AML-193 (cell line): ENCODE data around the gene NID1.
"Not testable (repeated sequence)": the region's sequence is repeated elsewhere in the genome, so short reads cannot be mapped to it uniquely, and the experiment has no call there.

Source experiments
- DNase-seq, 2 experiments: peaks; one replicate each; lab custom pipeline; 2025; lab: John Stamatoyannopoulos, UW

Gene NID1

DNA sequence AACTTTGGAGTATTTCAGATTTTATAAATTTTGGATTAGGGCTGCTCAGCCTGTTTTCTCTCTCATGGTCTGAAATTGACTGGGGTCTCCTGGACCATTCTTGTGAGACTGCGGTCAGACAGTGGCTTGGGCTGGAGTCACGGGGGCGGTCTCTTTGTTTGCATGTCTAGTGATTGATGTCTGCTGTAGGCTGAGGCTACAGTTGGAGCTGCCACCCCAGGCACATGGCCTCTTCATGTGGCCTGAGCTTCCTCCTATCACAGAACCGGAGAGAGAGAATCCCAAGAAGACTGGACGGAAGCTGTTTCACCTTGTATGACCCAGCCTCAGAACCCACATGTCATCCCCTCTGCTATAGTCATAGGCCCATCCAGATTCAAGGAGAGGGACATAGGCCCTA lies 96.1 kb downstream of the NID1 start:
- DNase-seq = no peak

DNA sequence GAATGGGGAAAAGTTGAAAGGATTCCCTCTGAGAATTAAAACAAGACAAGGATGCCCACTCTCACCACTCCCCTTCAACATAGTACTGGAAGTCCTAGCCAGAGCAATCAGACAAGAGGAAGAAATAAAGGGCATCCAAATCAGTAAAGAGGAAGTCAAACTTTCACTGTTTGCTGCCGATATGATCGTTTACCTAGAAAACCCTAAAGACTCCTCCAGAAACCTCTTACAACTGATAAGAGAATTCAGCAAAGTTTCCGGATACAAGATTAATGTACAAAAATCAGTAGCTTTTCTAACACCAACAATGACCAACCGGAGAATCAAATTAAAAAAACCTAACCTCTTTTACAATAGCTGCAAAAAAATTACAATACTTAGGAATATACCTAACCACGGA lies 98.8 kb downstream of the NID1 start:
- not testable (repeated sequence) for DNase-seq

DNA sequence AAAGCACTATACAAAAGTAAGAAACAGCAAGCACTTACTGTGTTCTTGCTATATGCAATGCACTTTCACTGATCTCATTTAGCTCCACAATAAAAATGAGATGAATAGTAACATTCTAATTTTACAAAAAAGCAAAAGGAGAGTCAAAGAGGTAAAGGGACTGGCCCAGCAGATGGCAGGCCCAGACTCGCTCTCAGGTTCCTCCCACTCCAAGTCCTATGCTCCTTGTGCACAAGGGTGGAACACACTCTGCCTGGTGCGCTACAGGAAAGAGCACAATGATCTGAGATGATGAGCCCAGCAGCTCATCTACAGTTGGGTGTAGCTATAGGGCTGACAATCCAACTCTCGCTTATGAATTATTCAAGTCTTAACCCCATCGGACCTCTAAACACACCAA lies 104.1 kb downstream of the NID1 start:
- no peak for DNase-seq

DNA sequence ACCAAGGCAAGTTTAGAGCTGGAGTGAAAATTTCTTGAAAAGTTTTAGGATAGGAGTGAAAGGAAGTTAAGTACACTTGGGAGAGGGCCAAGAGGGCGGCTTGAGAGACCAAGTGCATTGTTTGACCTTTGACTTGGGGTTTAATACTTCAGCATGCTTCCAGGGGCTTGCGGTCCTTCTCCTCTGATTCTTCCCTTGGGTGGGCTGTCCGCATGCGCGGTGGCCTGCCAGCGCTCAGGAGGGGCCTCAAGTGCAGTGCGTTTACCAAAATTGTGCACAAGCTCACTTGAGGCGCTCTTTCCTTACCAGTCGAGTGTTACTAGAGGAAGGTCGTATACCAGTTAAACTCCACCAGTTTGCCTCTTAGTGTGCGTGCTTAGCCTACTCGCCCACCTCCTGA lies 106.9 kb downstream of the NID1 start:
- DNase-seq = no peak

DNA sequence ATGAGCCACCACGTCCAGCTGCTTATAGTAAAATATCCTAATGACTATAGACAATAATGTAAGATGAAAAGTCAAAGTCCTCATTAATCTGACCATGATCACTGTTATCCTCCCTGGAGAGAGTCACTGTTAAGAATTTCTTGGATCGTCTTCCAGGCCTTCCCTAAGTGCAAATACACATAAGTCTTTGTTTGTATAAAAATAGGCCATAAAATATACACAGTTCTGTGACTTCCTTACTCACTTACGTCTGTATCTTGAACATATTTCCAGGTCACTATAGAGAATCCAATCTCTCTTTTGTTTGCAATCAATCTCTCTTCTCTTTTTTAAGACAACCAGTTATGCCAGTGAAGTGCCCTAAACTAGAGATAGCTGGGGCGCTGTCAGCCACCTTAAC lies 109.1 kb downstream of the NID1 start:
- DNase-seq = no peak

DNA sequence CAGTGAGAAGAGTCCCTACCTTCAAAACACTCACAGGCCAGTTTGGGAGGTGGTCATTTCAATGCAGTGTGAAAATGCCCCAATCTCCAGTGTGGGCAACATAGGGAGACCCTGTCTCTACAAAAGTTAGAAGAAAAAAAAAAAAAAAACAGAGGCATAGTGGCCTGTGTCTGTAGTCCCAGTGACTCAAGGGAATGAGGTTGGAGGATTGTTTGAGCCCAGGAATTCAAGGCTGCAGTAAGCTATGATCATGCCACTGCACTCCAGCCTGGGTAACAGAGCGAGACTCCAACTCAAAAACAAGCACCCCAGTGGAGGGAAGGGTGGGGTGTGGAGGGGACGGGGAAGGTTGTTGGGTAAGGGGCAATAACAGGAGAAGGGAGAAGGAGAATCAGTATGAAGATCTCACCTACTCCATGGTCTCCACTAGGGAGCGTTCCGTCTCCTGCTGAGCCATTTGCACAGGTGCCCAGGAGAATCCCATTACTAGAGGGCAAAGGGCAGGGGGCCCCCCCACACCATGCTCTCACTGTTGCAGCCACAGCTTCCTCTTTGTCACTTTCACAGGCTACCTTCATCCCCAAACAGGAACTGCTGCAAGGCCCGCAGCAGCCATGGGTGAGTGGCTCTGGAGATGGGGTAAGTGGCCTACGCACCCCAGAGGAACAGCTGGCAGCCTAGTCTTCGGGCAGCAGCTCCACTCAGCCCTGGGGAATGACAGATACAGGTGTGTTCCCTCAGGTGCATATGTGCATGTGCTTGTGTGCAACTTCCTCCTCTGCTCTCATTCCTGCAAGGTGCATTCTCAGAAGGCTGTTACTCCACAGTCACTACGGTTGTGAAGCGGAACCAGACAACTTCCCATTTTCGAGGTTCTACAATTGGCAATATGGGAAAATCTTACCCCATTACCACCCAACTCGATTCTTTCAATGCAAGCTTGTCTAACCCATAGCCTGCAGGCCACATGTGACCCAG lies 110.3 kb downstream of the NID1 start:
- DNase-seq = peak; percentile 98 to 99

DNA sequence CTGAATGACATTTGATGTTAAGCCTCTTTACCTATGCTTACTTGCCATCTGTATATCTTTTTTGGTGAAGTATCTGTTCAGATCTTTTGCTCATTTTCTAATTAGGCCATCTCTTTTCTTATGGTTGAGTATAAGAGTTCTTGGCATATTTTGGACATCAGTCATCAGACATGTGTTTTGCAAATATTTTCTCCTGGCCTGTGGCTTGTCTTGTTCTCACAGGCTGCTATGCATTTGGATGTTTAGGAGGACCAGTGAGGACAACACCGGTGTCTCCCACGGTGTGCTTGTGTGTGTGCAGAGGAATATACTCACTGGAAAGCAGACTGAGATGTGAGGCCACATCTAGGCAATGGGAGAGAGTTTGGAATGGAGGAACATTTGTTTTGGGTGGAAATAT lies 111.1 kb downstream of the NID1 start:
- DNase-seq = no peak

DNA sequence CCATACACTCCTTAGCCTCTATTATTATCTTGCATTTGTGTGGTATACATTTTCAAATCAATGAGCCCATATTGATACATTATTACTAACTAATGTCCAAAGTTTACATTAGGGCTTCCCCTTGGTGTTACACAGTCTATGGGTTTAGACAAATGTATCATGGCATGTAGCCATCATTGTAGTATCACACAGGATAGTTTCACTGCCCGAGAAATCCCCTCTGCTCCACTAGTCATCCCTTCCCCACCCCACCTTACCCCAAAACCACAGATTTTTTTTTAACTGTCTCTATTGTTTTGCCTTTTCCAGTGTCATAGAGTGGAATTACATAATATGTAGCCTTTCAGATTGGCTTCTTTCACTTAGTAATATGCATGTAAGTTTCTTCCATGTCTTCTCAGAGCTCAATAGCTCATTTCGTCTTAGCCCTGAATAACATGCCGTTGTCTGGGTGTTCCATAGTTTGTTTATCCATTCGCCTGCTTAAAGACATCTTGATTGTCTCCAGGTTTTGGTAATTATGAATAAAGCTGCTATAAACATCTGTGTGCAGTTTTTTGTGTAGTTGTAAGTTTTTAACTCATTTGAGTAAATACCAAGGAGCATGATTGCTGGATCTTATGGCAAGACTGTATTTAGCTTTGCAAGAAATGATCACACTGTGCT lies 111.8 kb downstream of the NID1 start:
- DNase-seq = no peak

DNA sequence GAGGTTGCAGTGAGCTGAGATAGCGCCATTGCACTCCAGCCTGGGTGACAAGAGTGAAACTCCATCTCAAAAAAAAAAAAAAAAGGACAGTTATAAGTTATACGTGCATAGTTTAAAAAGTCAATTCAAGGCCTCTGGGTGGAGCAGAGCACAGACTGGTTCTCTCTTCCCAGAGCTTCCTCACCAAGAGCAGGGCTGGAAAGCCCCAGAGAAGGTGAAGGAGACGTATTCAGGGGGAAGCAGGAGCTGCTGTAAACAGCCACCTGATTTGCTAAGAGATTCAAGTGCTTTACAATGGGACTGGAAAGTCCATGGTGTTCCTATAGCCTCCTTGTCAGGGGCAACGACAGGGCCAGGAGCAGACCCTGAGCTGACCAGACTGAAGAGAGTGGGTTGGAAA lies 113.2 kb downstream of the NID1 start:
- no peak for DNase-seq

DNA sequence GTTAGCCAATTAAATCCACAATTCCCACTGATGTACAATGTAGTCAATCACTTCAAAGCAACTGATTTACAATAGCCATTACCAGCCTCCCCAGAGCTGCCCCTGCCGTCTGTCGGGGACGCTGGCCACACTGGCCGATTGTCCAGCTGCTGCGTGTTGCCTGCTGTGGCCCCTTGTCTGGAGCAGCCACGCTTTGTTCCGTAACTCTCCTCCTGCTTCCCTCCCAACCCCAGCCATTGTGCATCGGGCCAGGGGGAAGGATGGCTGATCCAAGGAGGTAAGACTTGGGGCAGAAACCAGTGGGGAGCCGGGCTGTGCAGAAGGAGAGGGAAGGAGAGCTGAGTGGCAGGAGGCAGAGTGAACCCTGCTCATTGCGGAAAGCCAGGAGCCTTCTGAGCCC lies 114.6 kb downstream of the NID1 start:
- no peak for DNase-seq

DNA sequence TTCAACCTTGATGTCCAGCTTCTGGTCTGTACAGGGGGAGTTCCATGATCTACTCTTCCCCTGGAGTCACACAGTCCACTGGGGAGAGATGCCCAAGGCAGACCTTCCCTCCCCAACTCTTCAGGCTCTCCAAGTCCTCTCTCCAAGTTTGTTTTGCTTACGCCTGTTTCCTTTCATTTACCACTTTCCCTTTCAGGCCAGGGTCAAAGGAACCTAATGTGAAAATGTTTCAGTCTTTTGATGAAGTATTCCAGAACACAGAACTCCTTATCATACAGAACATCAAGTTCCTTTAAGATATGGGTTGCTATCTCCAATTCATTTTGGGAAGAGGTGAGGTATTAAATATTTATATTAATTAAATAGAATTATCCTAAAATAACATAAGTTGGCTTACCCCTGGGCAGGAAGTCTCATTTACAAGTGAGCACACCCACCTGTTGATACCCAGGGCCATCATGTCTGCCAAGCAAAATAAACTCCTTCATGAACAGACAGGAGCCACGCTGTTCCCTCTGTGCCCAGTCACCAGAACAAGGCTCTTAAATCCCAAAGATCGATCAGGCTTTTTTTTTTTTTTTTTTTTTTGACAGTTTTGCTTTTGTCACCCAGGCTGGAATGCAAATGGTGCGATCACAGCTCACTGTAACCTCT lies 116.0 kb downstream of the NID1 start:
- DNase-seq = no peak

DNA sequence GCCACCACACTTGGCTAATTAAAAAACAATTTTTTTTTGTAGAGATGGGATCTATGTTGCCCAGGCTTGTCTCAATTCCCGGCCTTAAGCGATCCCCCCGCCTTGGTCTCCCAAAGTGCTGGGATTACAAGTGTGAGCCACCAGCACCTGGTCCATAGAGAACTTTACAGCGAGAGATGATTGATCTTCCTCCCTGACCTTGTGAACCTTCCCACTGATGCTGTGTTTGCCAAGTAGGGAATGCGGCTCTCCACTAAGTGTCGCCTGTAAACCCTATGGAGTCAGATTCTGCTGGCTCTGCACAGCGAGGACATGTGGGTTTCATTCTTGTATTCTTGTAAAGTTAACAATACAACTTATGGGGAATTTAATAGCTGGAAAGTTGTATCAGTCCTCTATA lies 116.9 kb downstream of the NID1 start:
- no peak for DNase-seq

DNA sequence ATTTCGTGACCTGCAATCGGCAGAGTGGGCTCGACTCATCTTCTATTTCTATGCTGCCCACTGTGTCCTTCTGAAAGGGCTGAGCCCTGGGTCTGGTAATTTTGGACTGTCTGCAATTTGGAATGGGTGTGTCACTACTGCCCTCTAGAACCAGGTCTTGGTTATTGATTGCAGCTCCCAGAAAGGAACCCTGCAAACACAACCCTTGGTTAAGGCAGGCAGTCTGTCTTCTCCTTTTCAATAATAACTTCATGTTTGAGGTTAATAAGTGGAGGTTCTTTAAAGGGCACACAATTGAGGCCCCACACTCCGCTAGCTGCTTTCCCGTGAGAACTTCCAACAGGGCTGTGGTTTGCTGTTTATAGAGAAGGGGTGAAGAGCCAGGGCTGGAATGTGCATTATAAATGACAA lies 118.3 kb downstream of the NID1 start:
- peak; percentile 84 to 89 for DNase-seq

DNA sequence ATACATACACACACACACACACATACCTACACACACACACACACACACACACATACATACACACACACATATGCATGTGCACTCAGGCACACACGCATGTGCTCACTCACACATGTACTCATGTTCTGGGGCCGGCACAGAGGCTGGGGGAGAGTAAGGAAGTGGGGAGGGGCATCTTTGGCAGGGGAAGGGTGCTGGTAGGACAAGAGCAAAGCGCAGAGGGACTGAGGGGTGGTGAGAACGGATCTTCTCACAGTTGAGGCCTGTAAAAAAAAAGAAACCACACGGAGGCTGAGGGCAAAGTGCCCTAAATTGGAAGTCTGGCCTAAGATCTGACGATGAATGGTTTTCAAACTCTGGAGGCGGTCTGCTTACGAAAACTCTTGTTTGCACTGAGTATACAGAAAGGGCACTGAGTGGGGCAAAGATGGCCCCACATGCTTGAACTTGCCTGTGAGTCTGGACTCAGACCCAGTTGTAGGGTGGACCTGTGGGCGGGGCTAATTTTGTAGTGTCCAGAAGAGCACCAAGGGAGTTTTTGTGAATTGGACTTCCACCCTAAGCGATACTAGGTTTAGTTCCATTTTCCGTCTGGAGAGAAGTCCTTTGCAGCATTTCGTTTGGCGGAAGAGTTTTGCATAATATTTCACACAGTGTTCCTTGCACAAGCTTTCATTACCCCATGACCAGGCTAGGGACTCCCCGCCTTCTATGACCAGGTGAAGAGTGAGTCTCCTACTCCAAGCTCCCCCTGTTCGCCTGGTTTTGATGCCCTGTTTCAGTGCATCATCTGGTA lies 118.9 kb downstream of the NID1 start:
- peak; percentile 84 to 89 for DNase-seq

DNA sequence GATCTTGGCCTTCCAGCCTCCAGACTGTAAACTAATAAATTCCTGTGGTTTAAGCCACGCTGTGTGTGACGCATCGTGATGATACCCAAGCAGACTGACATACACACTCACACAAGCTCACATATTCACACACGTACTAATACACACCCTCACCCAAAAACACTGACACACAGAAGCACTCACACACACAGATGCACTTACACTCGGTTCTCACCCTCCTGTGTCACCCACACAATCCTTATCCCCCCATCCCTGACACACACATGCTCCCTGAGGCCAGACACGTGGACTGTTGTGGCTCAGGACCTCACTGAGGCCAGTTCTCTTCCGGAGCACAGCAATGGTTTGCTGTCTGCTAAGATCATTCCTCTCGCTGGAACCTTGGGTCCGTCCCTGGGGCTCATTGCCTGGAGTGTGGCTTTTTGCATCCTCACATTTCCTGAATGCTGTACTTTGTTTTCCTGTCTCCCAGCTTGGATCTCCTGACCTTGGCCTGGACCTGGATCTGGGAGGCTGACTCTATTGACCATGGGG lies 121.2 kb downstream of the NID1 start:
- DNase-seq = no peak

DNA sequence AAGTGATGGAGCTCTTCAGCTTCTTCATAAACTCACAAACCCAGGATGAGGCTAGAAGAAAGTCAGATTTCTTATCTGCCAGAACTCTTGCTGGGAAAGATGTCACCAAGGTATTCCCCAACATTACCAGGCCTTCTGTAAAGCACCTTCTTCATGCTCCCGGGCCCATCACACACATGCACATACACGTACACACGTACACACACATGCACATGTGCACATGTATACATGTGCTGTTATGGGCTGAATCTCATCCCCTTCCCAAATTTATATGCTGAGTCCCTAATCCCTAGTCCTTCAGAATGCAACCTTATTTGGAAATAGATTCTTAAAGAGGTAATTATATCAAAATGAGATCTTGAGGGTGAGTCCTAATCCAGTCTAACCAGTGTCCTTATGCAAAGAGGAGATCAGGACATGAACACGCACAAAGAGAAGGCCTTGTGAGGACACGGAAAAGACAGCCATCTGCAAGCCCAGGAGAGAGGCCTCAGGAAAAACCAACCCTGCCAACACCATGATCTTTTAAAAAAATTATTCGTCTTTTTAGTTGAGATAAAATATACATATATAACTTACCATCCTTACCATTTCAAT lies 121.8 kb downstream of the NID1 start:
- no peak for DNase-seq

DNA sequence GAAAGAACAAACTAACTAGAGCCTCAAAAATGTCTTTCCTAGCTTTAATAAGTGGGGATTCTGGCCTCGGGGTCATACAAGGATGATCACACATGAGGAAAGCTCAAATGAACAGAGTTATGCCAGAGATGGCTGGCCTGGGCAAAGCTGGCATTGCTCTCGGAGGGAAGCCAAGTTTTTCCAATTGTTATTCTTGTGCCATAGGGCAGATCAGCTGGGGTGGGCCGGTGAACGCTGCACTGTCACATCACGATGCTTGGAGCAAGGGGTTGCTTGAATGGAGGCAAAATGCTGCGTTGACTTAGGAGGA lies 122.3 kb downstream of the NID1 start:
- no peak for DNase-seq

DNA sequence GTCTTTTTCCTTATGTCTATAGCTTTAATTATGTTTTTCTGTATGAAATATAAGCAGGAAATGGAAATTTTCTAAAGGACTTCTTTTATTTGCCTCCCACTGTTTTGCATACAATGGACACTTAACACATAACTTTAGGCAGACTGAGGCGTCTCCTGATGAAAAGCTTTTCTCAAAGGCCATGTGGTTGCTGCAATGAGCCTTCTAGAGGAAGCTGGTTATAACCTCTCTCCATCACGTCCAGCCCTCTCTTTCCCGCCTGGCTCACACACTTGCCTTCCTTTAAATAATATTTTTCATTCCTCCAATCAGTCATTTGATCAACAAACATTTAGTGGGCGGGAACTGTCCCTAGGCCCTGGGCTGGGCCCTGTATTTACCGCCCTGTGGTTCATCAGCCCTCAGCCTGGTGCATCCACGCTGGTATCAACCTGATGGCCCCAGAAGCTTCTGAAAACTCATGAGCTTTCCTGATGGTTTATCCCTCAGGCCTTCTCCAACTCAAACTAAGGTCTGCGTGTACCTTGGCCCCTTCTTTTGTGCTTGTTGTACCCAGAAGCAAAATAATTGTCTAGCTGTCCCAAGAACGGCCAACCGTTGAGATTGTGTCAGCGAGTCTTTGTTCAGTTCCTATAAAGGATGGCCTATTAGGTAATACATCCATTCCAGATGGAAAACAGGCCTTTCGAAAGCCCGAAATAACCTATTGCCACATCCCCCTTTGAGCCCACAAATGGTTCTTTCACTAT lies 122.8 kb downstream of the NID1 start:
- peak; percentile 98 for DNase-seq

DNA sequence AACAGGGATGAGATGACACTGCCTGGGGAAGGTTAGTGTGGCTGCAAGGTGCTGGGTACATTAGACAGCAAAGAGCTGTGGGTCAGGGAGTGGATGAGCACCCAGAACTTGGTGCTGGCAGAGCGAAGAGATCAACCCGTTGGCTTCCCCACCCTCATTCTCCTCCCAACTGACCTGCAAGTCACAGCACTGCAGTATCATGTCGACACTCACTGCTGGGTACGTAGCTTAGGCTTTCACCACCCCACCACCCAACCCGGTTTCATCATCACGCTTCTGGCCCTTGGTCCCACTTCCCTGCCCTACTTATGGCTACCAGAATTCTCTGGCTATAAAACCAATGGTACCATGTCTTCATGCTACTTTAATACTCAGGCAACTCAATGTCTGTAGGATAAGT lies 124.6 kb downstream of the NID1 start:
- peak; percentile 40 to 68 for DNase-seq

DNA sequence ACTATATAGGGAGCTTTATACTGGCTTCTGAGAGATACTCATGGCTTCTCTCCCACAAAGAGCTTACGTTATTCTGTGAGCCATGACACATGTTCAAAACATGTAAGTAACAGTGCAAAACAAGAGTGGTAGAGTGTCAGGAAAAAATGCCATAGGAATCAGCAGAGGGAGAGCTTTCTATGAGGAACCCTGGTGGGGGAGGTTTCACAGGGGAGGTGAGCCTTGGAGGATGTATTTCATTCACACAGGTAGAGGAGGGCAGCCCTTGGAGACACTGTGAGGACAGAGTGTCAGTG lies 125.5 kb downstream of the NID1 start:
- no peak for DNase-seq
